Natural killer cell (primary cell): ENCODE measurements around the gene MLKL. TPM values are rescaled to one million over a fixed set of nuclear protein-coding genes. Genes with fewer than 3 reads are reported as not detected.
"Not testable (repeated sequence)": the region's sequence is repeated elsewhere in the genome, so short reads cannot be mapped to it uniquely, and the experiment has no call there.

ENCODE experiments used
- ATAC-seq, 3 donors: fragments of 150-1000 bp in 2 of 3; fragments of 200-7000 bp in 1 of 3; cut with Tn5 transposase; 1 replicate in 1 of 3; 2 replicates in 2 of 3; pipeline ENCODE4 v1.10.0; 2021; ENCODE audit warnings: mild to moderate bottlenecking in 2 of 3, moderate library complexity in 2 of 3
- DNase-seq, 2 donors: peaks; one replicate each; pipeline versions ENCODE4 v3.0.0 to v3.0.0-alpha.2; 2013 to 2021; ENCODE audit warnings: mixed read lengths in 1 of 2
- H3K27ac ChIP-seq: one replicate; pipeline ENCODE4 v1.5.1; 2013; ENCODE audit warnings: mild to moderate bottlenecking, low read length
- H3K27me3 ChIP-seq: one replicate; pipeline ENCODE4 v1.6.1; 2013; ENCODE audit warnings: low read length; ENCODE audit not compliant: control insufficient read depth, insufficient read depth
- H3K36me3 ChIP-seq: one replicate; pipeline ENCODE4 v1.6.1; 2013; ENCODE audit warnings: low read length; ENCODE audit not compliant: control insufficient read depth, insufficient read depth
- H3K4me1 ChIP-seq: one replicate; pipeline ENCODE4 v1.6.1; 2013; ENCODE audit warnings: low read length; ENCODE audit not compliant: control insufficient read depth, insufficient read depth
- H3K4me3 ChIP-seq: one replicate; pipeline ENCODE4 v1.5.1; 2013; ENCODE audit warnings: low read length
- H3K9me3 ChIP-seq: one replicate; pipeline ENCODE4 v1.6.1; 2013; ENCODE audit warnings: low read length; ENCODE audit not compliant: control insufficient read depth, insufficient read depth
- H3K27ac Mint-ChIP-seq, 2 donors: one replicate each; pipeline ENCODE4 v1.8.0; 2022; ENCODE audit warnings: mild to moderate bottlenecking in 2 of 2, mixed read lengths in 2 of 2, moderate library complexity in 1 of 2
- H3K27me3 Mint-ChIP-seq, 2 donors: one replicate each; pipeline ENCODE4 v1.8.0; 2022; ENCODE audit warnings: low read depth in 2 of 2, mixed read lengths in 2 of 2
- H3K36me3 Mint-ChIP-seq: one replicate; pipeline ENCODE4 v1.8.0; 2022; ENCODE audit warnings: mixed read lengths
- H3K4me1 Mint-ChIP-seq, 2 donors: one replicate each; pipeline ENCODE4 v1.8.0; 2022; ENCODE audit warnings: mixed read lengths in 2 of 2
- H3K4me3 Mint-ChIP-seq: one replicate; pipeline ENCODE4 v1.8.0; 2022; ENCODE audit warnings: mild to moderate bottlenecking, moderate library complexity, mixed read lengths
- H3K9me3 Mint-ChIP-seq, 2 donors: one replicate each; pipeline ENCODE4 v1.8.0; 2022; ENCODE audit warnings: mixed read lengths in 2 of 2
- CTCF ChIP-seq: fragments of 200-600 bp; IDR thresholded peaks from one replicate; pipeline ENCODE4 v1.8.0; 2022; ENCODE audit warnings: antibody characterized with exemption
- WGBS: methylation state at CpG from one replicate; pipeline ENCODE4 v1.1.7; 2013; ENCODE audit warnings: missing lambda C conversion rate; ENCODE audit not compliant: insufficient coverage; 5-methylcytosine and 5-hydroxymethylcytosine counted together
- intact Hi-C: fragments of 100-400 bp; cut with micrococcal nuclease; formaldehyde crosslinking; loops from one replicate; pipeline ENCODE4 v1.14.2; 2022
- total RNA-seq, 4 donors: library from RNA; stranded (reverse); fragments of 120-200 nt in 1 of 4; gene quantifications; one replicate each; pipeline versions ENCODE4 v1.2.3 to v1.2.4, GENCODE V29; 2013 to 2022

Gene MLKL
- total RNA-seq, 3 donors from 2014 or later (not counting 1 experiment from before 2014, with no cell fraction given), result 39.8 to 57.5 (median 52.1) TPM

DNA sequence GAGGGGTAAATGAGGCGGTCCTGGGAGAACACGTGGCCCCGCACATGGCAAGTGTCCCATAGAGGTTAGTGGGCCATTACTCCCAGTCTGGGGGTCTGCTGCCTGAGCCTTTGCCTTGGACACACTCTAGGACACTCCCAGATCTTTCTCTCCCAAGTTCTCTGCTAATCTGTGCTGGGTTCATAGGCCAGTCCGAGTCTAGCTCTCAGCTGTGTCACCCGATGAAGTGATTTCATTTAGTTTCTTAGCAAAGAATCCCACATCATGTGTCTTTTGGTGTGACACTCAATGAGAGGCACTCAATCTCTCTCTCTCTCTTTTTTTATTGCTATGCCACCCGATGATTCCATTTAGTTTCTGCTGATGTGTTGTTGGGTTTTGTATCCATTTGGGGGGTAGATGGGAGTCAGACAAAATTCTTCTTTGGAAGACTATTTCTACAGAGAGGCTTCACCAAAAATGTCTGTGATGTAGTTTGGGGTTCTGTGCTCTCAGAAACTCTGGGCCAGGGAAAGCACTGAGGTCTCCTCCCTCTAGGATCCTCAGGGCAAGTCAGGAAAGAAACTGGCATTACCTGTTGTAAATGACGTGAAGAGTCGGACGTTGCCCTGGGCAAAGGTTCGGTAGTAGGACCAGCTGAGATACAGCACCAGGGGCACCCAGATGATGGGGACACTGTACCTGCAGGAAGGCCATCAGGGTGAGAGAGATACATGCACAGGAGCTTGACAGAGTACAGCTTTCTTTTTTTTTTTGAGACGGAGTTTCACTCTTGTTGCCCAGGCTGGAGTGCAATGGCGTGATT, 25.2 kb upstream of the MLKL start:
- Histone ChIP-seq H3K4me3 (no peak overlapping the region), H3K9me3 (peaks cover 11% of the 10 kb centered on the region), H3K27me3 (no peaks in the 10 kb centered on the region), H3K4me1 (peaks cover 11% of the 10 kb centered on the region), H3K36me3 (no peaks in the 10 kb centered on the region), H3K27ac (no peak overlapping the region)
- DNase-seq, result no peak
- Mint-ChIP-seq H3K36me3 (no peaks in the 10 kb centered on the region), H3K4me1 (peaks cover 6 to 18% of the 10 kb centered on the region in 2 donors), H3K4me3 (no peak overlapping the region), H3K27me3 (peaks cover 7 to 8% of the 10 kb centered on the region in 2 donors), H3K9me3 (peaks cover 2% of the 10 kb centered on the region in 2 donors), H3K27ac (no peak overlapping the region)
- no peak for ATAC-seq
- 96% methylated on average over 11 of the region's 12 CpGs for WGBS
- no peak for TF ChIP-seq CTCF
- intact Hi-C loops, result no loop called here

DNA sequence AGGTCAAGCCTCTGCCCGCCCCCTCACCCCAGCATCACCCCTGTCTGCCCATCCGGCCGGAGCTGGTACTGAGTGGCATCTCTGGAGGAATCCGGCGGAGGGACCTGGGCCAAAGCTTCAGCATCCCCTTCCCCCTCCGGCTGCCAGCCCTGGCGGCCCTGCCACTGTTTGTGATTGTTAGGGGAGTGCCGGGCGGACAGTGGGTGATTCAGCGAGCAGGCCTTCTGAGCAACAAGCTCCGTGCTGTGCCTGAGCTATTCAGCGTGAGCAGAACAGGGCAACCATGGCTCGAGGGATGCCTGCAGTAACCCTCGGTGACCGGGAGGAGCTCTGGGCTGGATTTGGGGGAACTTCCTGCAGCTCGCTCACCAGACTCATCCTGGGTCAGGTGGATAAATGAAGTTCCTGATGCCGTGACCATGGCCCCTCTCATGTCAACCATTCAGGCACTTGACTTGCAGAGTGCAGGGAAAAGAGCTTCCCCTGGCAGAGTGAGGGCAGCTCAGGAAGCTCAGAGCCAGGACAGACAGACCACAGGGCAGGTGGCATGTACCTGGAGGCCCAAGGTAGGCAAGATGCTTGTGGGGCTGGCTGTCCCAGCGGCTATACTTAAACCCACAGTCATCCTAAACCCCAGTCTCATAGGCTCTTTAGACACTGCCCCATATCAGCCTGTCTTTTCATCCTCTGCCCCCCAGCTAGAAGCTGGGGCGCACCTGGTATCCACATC, 24.3 kb upstream of the MLKL start:
- no peak for ATAC-seq
- no peak for TF ChIP-seq CTCF
- Mint-ChIP-seq H3K4me1 (peaks cover 0 to 9% of the 10 kb centered on the region in 2 donors), H3K4me3 (no peak overlapping the region), H3K9me3 (peaks cover 2% of the 10 kb centered on the region in 2 donors), H3K36me3 (no peaks in the 10 kb centered on the region), H3K27me3 (peaks cover 7 to 8% of the 10 kb centered on the region in 2 donors), H3K27ac (no peak overlapping the region)
- intact Hi-C loops, result no loop called here
- peaks cover 11% of the 10 kb centered on the region for H3K9me3 ChIP-seq
- H3K27ac ChIP-seq, result no peak overlapping the region
- H3K36me3 ChIP-seq, result no peaks in the 10 kb centered on the region
- DNase-seq, result no peak
- 88% methylated on average over 19 of the region's 19 CpGs for WGBS
- peaks cover 6% of the 10 kb centered on the region for H3K4me1 ChIP-seq
- H3K27me3 ChIP-seq, result no peaks in the 10 kb centered on the region
- no peak overlapping the region for H3K4me3 ChIP-seq

- 58% methylated on average over 7 of the region's 7 CpGs for WGBS
Measured at GRCh38 chr16:74723256-74723655, 22.6 kb upstream of the MLKL start.

DNA sequence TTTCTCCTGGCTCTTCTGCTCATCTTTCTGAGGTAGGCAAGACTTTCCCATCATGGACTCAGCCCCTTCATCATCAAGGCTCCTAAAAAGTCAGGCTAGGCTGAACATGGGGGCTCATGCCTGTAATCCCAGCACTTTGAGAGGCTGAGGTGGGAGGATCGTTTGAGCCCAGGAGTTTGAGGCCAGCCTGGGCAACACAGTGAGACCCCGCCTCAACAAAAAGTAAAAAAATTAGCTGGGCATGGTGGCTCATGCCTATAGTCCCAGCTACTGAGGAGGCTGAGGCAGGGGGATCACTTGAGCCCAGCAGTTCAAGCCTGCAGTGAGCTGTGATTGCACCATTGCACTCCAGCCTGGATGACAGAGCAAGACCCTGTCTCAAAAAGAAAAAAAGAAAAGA, 21.5 kb upstream of the MLKL start:
- H3K27me3 ChIP-seq, DNase-seq, H3K4me1 Mint-ChIP-seq, H3K27me3 Mint-ChIP-seq, H3K9me3 Mint-ChIP-seq, intact Hi-C loops, ATAC-seq, H3K27ac Mint-ChIP-seq, H3K36me3 ChIP-seq, H3K4me1 ChIP-seq, H3K36me3 Mint-ChIP-seq, H3K27ac ChIP-seq, H3K9me3 ChIP-seq, H3K4me3 Mint-ChIP-seq, H3K4me3 ChIP-seq: not testable (repeated sequence)
- 88% methylated on average over 2 of the region's 2 CpGs for WGBS

More at GRCh38 chr16:74723256-74723655, 22.6 kb upstream of the MLKL start:
- Mint-ChIP-seq H3K4me3 (no peak overlapping the region), H3K27me3 (peaks cover 7 to 8% of the 10 kb centered on the region in 2 donors), H3K27ac (no peak overlapping the region), H3K4me1 (peaks cover 0 to 4% of the 10 kb centered on the region in 2 donors), H3K9me3 (peaks cover 2% of the 10 kb centered on the region in 2 donors), H3K36me3 (no peaks in the 10 kb centered on the region)
- no peaks in the 10 kb centered on the region for H3K27me3 ChIP-seq
- H3K4me3 ChIP-seq, result no peak overlapping the region
- DNase-seq (no peak), ATAC-seq (no peak)
- H3K27ac ChIP-seq, result no peak overlapping the region
- H3K4me1 ChIP-seq, result no peaks in the 10 kb centered on the region
- intact Hi-C loops, result no loop called here
- TF ChIP-seq CTCF, result no peak
- H3K36me3 ChIP-seq, result no peaks in the 10 kb centered on the region
- peaks cover 11% of the 10 kb centered on the region for H3K9me3 ChIP-seq
